Endodermal cell (in vitro differentiated cells): Measurements from ENCODE around the gene ZMAT5. TPM values are rescaled to one million over a fixed set of nuclear protein-coding genes. Genes with fewer than 3 reads are reported as not detected.
A peak's percentile ranks its signal among the peaks of the same experiment; 100 is the strongest.

Experiments
- DNase-seq: peaks from one replicate; pipeline ENCODE4 v3.0.0-alpha.2; 2017
- H3K27ac ChIP-seq: 2 replicates; pipeline ENCODE4 v1.5.1; 2013; ENCODE audit warnings: mild to moderate bottlenecking, low read depth, low read length, moderate library complexity
- H3K27me3 ChIP-seq: 2 replicates; pipeline ENCODE4 v1.6.1; 2013; ENCODE audit warnings: mild to moderate bottlenecking, low read length, moderate library complexity; ENCODE audit not compliant: insufficient read depth, control insufficient read depth, poor library complexity, severe bottlenecking
- H3K36me3 ChIP-seq: 2 replicates; pipeline ENCODE4 v1.7.0; 2013; ENCODE audit warnings: mild to moderate bottlenecking, low read length, moderate library complexity; ENCODE audit not compliant: control insufficient read depth, insufficient read depth
- H3K4me1 ChIP-seq: one replicate; pipeline ENCODE4 v1.7.0; 2013; ENCODE audit warnings: low read length; ENCODE audit not compliant: control insufficient read depth, insufficient read depth
- H3K4me3 ChIP-seq: 2 replicates; pipeline ENCODE4 v1.5.1; 2013; ENCODE audit warnings: mild to moderate bottlenecking, low read length, moderate library complexity
- H3K9ac ChIP-seq: 2 replicates; pipeline ENCODE4 v1.6.1; 2013; ENCODE audit warnings: mild to moderate bottlenecking, low read length, moderate library complexity; ENCODE audit not compliant: poor library complexity, severe bottlenecking; ENCODE audit errors: extremely low read depth
- H3K9me3 ChIP-seq: 2 replicates; pipeline ENCODE4 v1.6.1; 2013; ENCODE audit warnings: mild to moderate bottlenecking, low read length, moderate library complexity; ENCODE audit not compliant: control insufficient read depth
- H3K27ac Mint-ChIP-seq: 2 replicates; pipeline ENCODE4 v1.8.0; 2020; ENCODE audit warnings: mixed read lengths
- H3K27me3 Mint-ChIP-seq: 2 replicates; pipeline ENCODE4 v1.8.0; 2021; ENCODE audit warnings: mild to moderate bottlenecking, mixed read lengths; ENCODE audit not compliant: insufficient read depth
- H3K36me3 Mint-ChIP-seq: 2 replicates; pipeline ENCODE4 v1.8.0; 2020; ENCODE audit warnings: low read depth, mixed read lengths
- H3K4me1 Mint-ChIP-seq: 2 replicates; pipeline ENCODE4 v1.8.0; 2020; ENCODE audit warnings: mixed read lengths
- H3K4me3 Mint-ChIP-seq: 2 replicates; pipeline ENCODE4 v1.8.0; 2020; ENCODE audit warnings: mild to moderate bottlenecking, moderate library complexity, mixed read lengths
- H3K9me3 Mint-ChIP-seq: 2 replicates; pipeline ENCODE4 v1.8.0; 2020; ENCODE audit warnings: mild to moderate bottlenecking, mixed read lengths
- CTCF ChIP-seq: fragments of 200-600 bp; sonication (generic); conservative IDR thresholded peaks from 2 replicates; pipeline ENCODE4 v1.5.0; 2021; ENCODE audit warnings: antibody characterized with exemption, mild to moderate bottlenecking
- WGBS, 2 experiments: methylation state at CpG; one replicate each; pipeline versions ENCODE4 v1.1.5 to v1.1.7; 2013; ENCODE audit warnings: missing lambda C conversion rate in 2 of 2, mixed read lengths in 1 of 2; ENCODE audit not compliant: insufficient coverage in 1 of 2, insufficient read length in 1 of 2; 5-methylcytosine and 5-hydroxymethylcytosine counted together
- total RNA-seq, 2 donors: library from RNA; stranded (reverse); fragmentation: NEBNext Ultra II Directional in 1 of 2; extraction: Animal tissue kit (Norgen Biotek cat#: 25700) in 1 of 2; gene quantifications; 2 replicates in 1 of 2; 3 replicates in 1 of 2; pipeline ENCODE4 v1.2.1, GENCODE V29; 2021

ZMAT5 gene
- total RNA-seq, 2 donors from 2014 or later, result 15.5 to 22.5 TPM

GRCh38 chr22:29729161-29729560, 37.6 kb downstream of the ZMAT5 start:
- no peak for TF ChIP-seq CTCF
- no peaks in the 10 kb centered on the region for H3K36me3 Mint-ChIP-seq
- no peak overlapping the region for H3K27ac ChIP-seq
- H3K9me3 Mint-ChIP-seq, result no peaks in the 10 kb centered on the region
- peaks cover 12% of the 10 kb centered on the region for H3K27me3 Mint-ChIP-seq
- no peak overlapping the region for H3K4me3 ChIP-seq
- H3K4me1 Mint-ChIP-seq, result peaks cover 8% of the 10 kb centered on the region
- H3K9ac ChIP-seq, result no peak overlapping the region
- DNase-seq, result peak; percentile 44
- H3K4me1 ChIP-seq, result no peaks in the 10 kb centered on the region
- 93 to 99% methylated on average over 10 to 20 of the region's 20 CpGs for WGBS, 2 experiments
- H3K36me3 ChIP-seq, result no peaks in the 10 kb centered on the region
- H3K4me3 Mint-ChIP-seq, result no peak overlapping the region
- H3K27ac Mint-ChIP-seq, result no peak overlapping the region
- peaks cover 9% of the 10 kb centered on the region for H3K27me3 ChIP-seq
- no peaks in the 10 kb centered on the region for H3K9me3 ChIP-seq

GRCh38 chr22:29727131-29727523, 39.7 kb downstream of the ZMAT5 start:
- H3K27me3 ChIP-seq, result peaks cover 29% of the 10 kb centered on the region
- H3K27ac Mint-ChIP-seq, result no peak overlapping the region
- no peak overlapping the region for H3K9ac ChIP-seq
- peak; percentile 77 for TF ChIP-seq CTCF
- peaks cover 31% of the 10 kb centered on the region for H3K27me3 Mint-ChIP-seq
- no peak overlapping the region for H3K4me3 Mint-ChIP-seq
- no peak overlapping the region for H3K4me3 ChIP-seq
- DNase-seq, result peak; percentile 92
- WGBS, 2 experiments, result 14 to 16% methylated on average over 5 to 17 of the region's 17 CpGs
- H3K4me1 Mint-ChIP-seq, result peaks cover 8% of the 10 kb centered on the region
- no peaks in the 10 kb centered on the region for H3K36me3 Mint-ChIP-seq
- no peak overlapping the region for H3K27ac ChIP-seq
- no peaks in the 10 kb centered on the region for H3K36me3 ChIP-seq
- no peaks in the 10 kb centered on the region for H3K4me1 ChIP-seq
- H3K9me3 Mint-ChIP-seq, result no peaks in the 10 kb centered on the region
- no peaks in the 10 kb centered on the region for H3K9me3 ChIP-seq

GRCh38 chr22:29726512-29727130, 40.2 kb downstream of the ZMAT5 start:
- Histone ChIP-seq H3K4me1 (no peaks in the 10 kb centered on the region), H3K9me3 (no peaks in the 10 kb centered on the region), H3K27me3 (peaks cover 34% of the 10 kb centered on the region), H3K9ac (no peak overlapping the region), H3K4me3 (no peak overlapping the region), H3K36me3 (no peaks in the 10 kb centered on the region), H3K27ac (no peak overlapping the region)
- Mint-ChIP-seq H3K27me3 (peaks cover 36% of the 10 kb centered on the region), H3K4me3 (no peak overlapping the region), H3K36me3 (no peaks in the 10 kb centered on the region), H3K27ac (no peak overlapping the region), H3K9me3 (no peaks in the 10 kb centered on the region), H3K4me1 (peaks cover 8% of the 10 kb centered on the region)
- 44 to 52% methylated on average over 6 to 15 of the region's 15 CpGs for WGBS, 2 experiments
- no peak for TF ChIP-seq CTCF
- DNase-seq, result no peak
